Activated CD8-positive, alpha-beta memory T cell treated with anti-CD3 and anti-CD28 coated beads for 36 hours (primary cell): Measurements from ENCODE around the gene CDC42EP3. TPM values are rescaled to one million over a fixed set of nuclear protein-coding genes. Genes with fewer than 3 reads are reported as not detected.

Source experiments
- CTCF ChIA-PET: fragments of 350-600 bp; sonication (Branson Sonifier 250); formaldehyde crosslinking; loops from one replicate; lab custom pipeline; 2021; ENCODE audit warnings: antibody characterized with exemption; lab: Charles Lee
- POLR2A ChIA-PET: fragments of 350-600 bp; sonication (Branson Sonifier 250); formaldehyde crosslinking; loops from one replicate; lab custom pipeline; 2021; ENCODE audit warnings: antibody characterized with exemption; lab: Charles Lee
- total RNA-seq, 2 experiments: library from RNA; stranded (reverse); gene quantifications; one replicate each; pipeline ENCODE4 v1.2.3, GENCODE V29; 2021

The CDC42EP3 gene
- total RNA-seq: 10 to 100 TPM; 33.3 to 36.5 TPM

- POLR2A ChIA-PET: interaction anchor here (1.2 to 1.5 kb wide), 2 partner anchors 23 to 37 kb away, joined by 4 to 6 read pairs; no protein-coding TSS in a partner anchor
- CTCF ChIA-PET: interaction anchor here (1.1 to 1.8 kb wide), 5 partner anchors 13 to 162 kb away, joined by 3 to 7 read pairs (median 3); no protein-coding TSS in a partner anchor
Measured at GRCh38 chr2:37671009-37671815, at the start of gene CDC42EP3. CDC42EP3 (minus strand) TSS chr2:37671642; CDS start chr2:37646587, 25,055 bp downstream.

- POLR2A ChIA-PET: no interaction called here
- CTCF ChIA-PET: no interaction called here
Measured at GRCh38 chr2:37721201-37721560, 49.7 kb upstream of the CDC42EP3 start.

GRCh38 chr2:37720533-37721200 lies 49.2 kb upstream of the CDC42EP3 start:
- POLR2A ChIA-PET: no interaction called here
- CTCF ChIA-PET: no interaction called here

- CTCF ChIA-PET: no interaction called here
- POLR2A ChIA-PET: no interaction called here
Measured at GRCh38 chr2:37718515-37719161, 47.2 kb upstream of the CDC42EP3 start.

- POLR2A ChIA-PET: interaction anchor here (0.7 kb wide), 1 partner anchor 93 kb away, joined by 3 read pairs; no protein-coding TSS in a partner anchor
Measured at GRCh38 chr2:37713258-37713700, 41.8 kb upstream of the CDC42EP3 start.

GRCh38 chr2:37711831-37712230 lies 40.4 kb upstream of the CDC42EP3 start:
- CTCF ChIA-PET: no interaction called here
- POLR2A ChIA-PET: no interaction called here

More at GRCh38 chr2:37713258-37713700, 41.8 kb upstream of the CDC42EP3 start:
- CTCF ChIA-PET: interaction anchor here (0.5 kb wide), 1 partner anchor 410 kb away, joined by 3 read pairs; no protein-coding TSS in a partner anchor

GRCh38 chr2:37711308-37711731 lies 39.9 kb upstream of the CDC42EP3 start:
- CTCF ChIA-PET: no interaction called here

GRCh38 chr2:37709111-37709510 lies 37.7 kb upstream of the CDC42EP3 start:
- ChIA-PET POLR2A (no interaction called here), CTCF (no interaction called here)

More at GRCh38 chr2:37711308-37711731, 39.9 kb upstream of the CDC42EP3 start:
- POLR2A ChIA-PET: no interaction called here

- ChIA-PET POLR2A (no interaction called here), CTCF (no interaction called here)
Measured at GRCh38 chr2:37708146-37708545, 36.7 kb upstream of the CDC42EP3 start.

- ChIA-PET POLR2A (no interaction called here), CTCF (interaction anchor here (1.8 kb wide), 1 partner anchor 125 kb away, joined by 3 read pairs; no protein-coding TSS in a partner anchor)
Measured at GRCh38 chr2:37707393-37707792, 36.0 kb upstream of the CDC42EP3 start.

GRCh38 chr2:37706334-37707183 lies 35.1 kb upstream of the CDC42EP3 start:
- POLR2A ChIA-PET: no interaction called here

GRCh38 chr2:37705191-37705590 lies 33.7 kb upstream of the CDC42EP3 start:
- ChIA-PET POLR2A (no interaction called here), CTCF (no interaction called here)

More at GRCh38 chr2:37706334-37707183, 35.1 kb upstream of the CDC42EP3 start:
- CTCF ChIA-PET: interaction anchor here (1.8 kb wide), 1 partner anchor 126 kb away, joined by 3 read pairs; no protein-coding TSS in a partner anchor

GRCh38 chr2:37698931-37699481 lies 27.6 kb upstream of the CDC42EP3 start:
- ChIA-PET POLR2A (no interaction called here), CTCF (no interaction called here)

- ChIA-PET CTCF (no interaction called here), POLR2A (no interaction called here)
Measured at GRCh38 chr2:37695336-37695735, 23.9 kb upstream of the CDC42EP3 start.

- ChIA-PET POLR2A (no interaction called here), CTCF (interaction anchor here (0.6 kb wide), 1 partner anchor 190 kb away, joined by 3 read pairs; no protein-coding TSS in a partner anchor)
Measured at GRCh38 chr2:37692711-37693110, 21.3 kb upstream of the CDC42EP3 start.

GRCh38 chr2:37689751-37690150 lies 18.3 kb upstream of the CDC42EP3 start:
- CTCF ChIA-PET: no interaction called here
- POLR2A ChIA-PET: no interaction called here

GRCh38 chr2:37688771-37689468 lies 17.5 kb upstream of the CDC42EP3 start:
- POLR2A ChIA-PET: no interaction called here
- CTCF ChIA-PET: no interaction called here
